ENCODE measurements around the gene SLC39A2.
A peak's percentile ranks its signal among the peaks of the same experiment; 100 is the strongest.

Gene SLC39A2

GRCh38 chr14:21042918-21043317 lies 43.8 kb downstream of the SLC39A2 start:
- Histone ChIP-seq H3K4me3 (ENCODE audit: control insufficient read depth in 1 of 7, extremely low read depth in 1 of 7, insufficient read depth in 4 of 7, low read depth in 2 of 7, low read length in 6 of 7) (no peak overlapping the region), H3K27me3 (replicated peaks in 2 of 5; ENCODE audit: control insufficient read depth in 4 of 5, insufficient read depth in 5 of 5, low read length in 4 of 5) (no peaks in the 10 kb centered on the region), H3K27ac (ENCODE audit: insufficient read depth in 1 of 2, low read depth in 1 of 2, low read length in 2 of 2, poor library complexity in 1 of 2, severe bottlenecking in 2 of 2) (no peak overlapping the region), H3K4me1 (ENCODE audit: control extremely low read depth in 1 of 4, control insufficient read depth in 4 of 4, insufficient read depth in 4 of 4, low read length in 3 of 4) (peaks cover 9 to 32% (median 25%) of the 10 kb centered on the region in 4 experiments), H3K36me3 (ENCODE audit: control insufficient read depth in 4 of 4, insufficient read depth in 4 of 4, low read length in 3 of 4) (no peaks in the 10 kb centered on the region), H3K9me3 (ENCODE audit: control extremely low read depth in 1 of 5, control insufficient read depth in 4 of 5, insufficient read depth in 2 of 5, low read depth in 1 of 5, low read length in 4 of 5) (no peaks in the 10 kb centered on the region)
- POLR2A ChIA-PET, result no interaction called here
- CTCF ChIA-PET, result interaction anchor here (1.3 to 7.2 kb wide), 7 partner anchors 11 to 47 kb away, joined by 3 to 345 read pairs (median 10); partner anchors contain the start of genes SLC39A2 and TPPP2
- DNase-seq, result peak in 2 of 3 donors; percentile 17 to 31
- 27% methylated on average over 7 of the region's 8 CpGs for WGBS (ENCODE audit: insufficient coverage)

- WGBS (ENCODE audit: insufficient coverage), result no CpG with 5 or more reads among the region's 2 CpGs
- POLR2A ChIA-PET, result interaction anchor here (1.1 to 1.5 kb wide), 2 partner anchors 15 to 17 kb away, joined by 3 to 5 read pairs; no protein-coding TSS in a partner anchor
- H3K4me3 ChIP-seq (ENCODE audit: control insufficient read depth in 1 of 7, extremely low read depth in 1 of 7, insufficient read depth in 4 of 7, low read depth in 2 of 7, low read length in 6 of 7), result no peak overlapping the region
- CTCF ChIA-PET, result interaction anchor here (0.9 to 7.2 kb wide), 12 partner anchors 10 to 56 kb away, joined by 3 to 345 read pairs (median 4); partner anchors contain the start of genes SLC39A2 and TPPP2
- no peaks in the 10 kb centered on the region for H3K27me3 ChIP-seq (replicated peaks in 2 of 5; ENCODE audit: control insufficient read depth in 4 of 5, insufficient read depth in 5 of 5, low read length in 4 of 5)
- no peaks in the 10 kb centered on the region for H3K36me3 ChIP-seq (ENCODE audit: control insufficient read depth in 4 of 4, insufficient read depth in 4 of 4, low read length in 3 of 4)
- H3K27ac ChIP-seq (ENCODE audit: insufficient read depth in 1 of 2, low read depth in 1 of 2, low read length in 2 of 2, poor library complexity in 1 of 2, severe bottlenecking in 2 of 2), result peak overlapping the region in 1 of 2 experiments; percentile 35
- no peak for DNase-seq
- no peaks in the 10 kb centered on the region for H3K9me3 ChIP-seq (ENCODE audit: control extremely low read depth in 1 of 5, control insufficient read depth in 4 of 5, insufficient read depth in 2 of 5, low read depth in 1 of 5, low read length in 4 of 5)
- peaks cover 9 to 32% (median 25%) of the 10 kb centered on the region in 4 experiments for H3K4me1 ChIP-seq (ENCODE audit: control extremely low read depth in 1 of 4, control insufficient read depth in 4 of 4, insufficient read depth in 4 of 4, low read length in 3 of 4)
Measured at GRCh38 chr14:21043387-21043973, 44.4 kb downstream of the SLC39A2 start.

- Histone ChIP-seq H3K4me3 (ENCODE audit: control insufficient read depth in 1 of 7, extremely low read depth in 1 of 7, insufficient read depth in 4 of 7, low read depth in 2 of 7, low read length in 6 of 7) (peak overlapping the region in 3 of 7 experiments; percentile 2 to 39 (median 12)), H3K9me3 (ENCODE audit: control extremely low read depth in 1 of 5, control insufficient read depth in 4 of 5, insufficient read depth in 2 of 5, low read depth in 1 of 5, low read length in 4 of 5) (no peaks in the 10 kb centered on the region), H3K27ac (ENCODE audit: insufficient read depth in 1 of 2, low read depth in 1 of 2, low read length in 2 of 2, poor library complexity in 1 of 2, severe bottlenecking in 2 of 2) (peak overlapping the region in 1 of 2 experiments; percentile 35), H3K36me3 (ENCODE audit: control insufficient read depth in 4 of 4, insufficient read depth in 4 of 4, low read length in 3 of 4) (no peaks in the 10 kb centered on the region), H3K27me3 (replicated peaks in 2 of 5; ENCODE audit: control insufficient read depth in 4 of 5, insufficient read depth in 5 of 5, low read length in 4 of 5) (no peaks in the 10 kb centered on the region), H3K4me1 (ENCODE audit: control extremely low read depth in 1 of 4, control insufficient read depth in 4 of 4, insufficient read depth in 4 of 4, low read length in 3 of 4) (peaks cover 9 to 32% (median 25%) of the 10 kb centered on the region in 4 experiments)
- ChIA-PET CTCF (interaction anchor here (0.9 to 7.2 kb wide), 11 partner anchors 9 to 55 kb away, joined by 3 to 345 read pairs (median 4); partner anchors contain the start of gene TPPP2), POLR2A (interaction anchor here (1.1 to 1.5 kb wide), 2 partner anchors 16 to 17 kb away, joined by 3 to 5 read pairs; no protein-coding TSS in a partner anchor)
- WGBS (ENCODE audit: insufficient coverage), result 17% methylated on average over 5 of the region's 6 CpGs
- DNase-seq, result peak; percentile 68 to 88 (median 87)
Measured at GRCh38 chr14:21043974-21044618, 45.0 kb downstream of the SLC39A2 start.

- Histone ChIP-seq H3K9me3 (ENCODE audit: control extremely low read depth in 1 of 5, control insufficient read depth in 4 of 5, insufficient read depth in 2 of 5, low read depth in 1 of 5, low read length in 4 of 5) (no peaks in the 10 kb centered on the region), H3K27me3 (replicated peaks in 2 of 5; ENCODE audit: control insufficient read depth in 4 of 5, insufficient read depth in 5 of 5, low read length in 4 of 5) (no peaks in the 10 kb centered on the region), H3K36me3 (ENCODE audit: control insufficient read depth in 4 of 4, insufficient read depth in 4 of 4, low read length in 3 of 4) (no peaks in the 10 kb centered on the region), H3K4me3 (ENCODE audit: control insufficient read depth in 1 of 7, extremely low read depth in 1 of 7, insufficient read depth in 4 of 7, low read depth in 2 of 7, low read length in 6 of 7) (no peak overlapping the region), H3K4me1 (ENCODE audit: control extremely low read depth in 1 of 4, control insufficient read depth in 4 of 4, insufficient read depth in 4 of 4, low read length in 3 of 4) (peaks cover 9 to 31% (median 27%) of the 10 kb centered on the region in 4 experiments), H3K27ac (ENCODE audit: insufficient read depth in 1 of 2, low read depth in 1 of 2, low read length in 2 of 2, poor library complexity in 1 of 2, severe bottlenecking in 2 of 2) (no peak overlapping the region)
- DNase-seq, result no peak
- WGBS (ENCODE audit: insufficient coverage), result no CpG with 5 or more reads among the region's 2 CpGs
- ChIA-PET POLR2A (no interaction called here), CTCF (interaction anchor here (0.7 to 6.7 kb wide), 15 partner anchors 8 to 516 kb away, joined by 3 to 42 read pairs (median 10); partner anchors contain the start of genes ARHGEF40 and RNASE8)
Measured at GRCh38 chr14:21047378-21047781, 48.3 kb downstream of the SLC39A2 start.

GRCh38 chr14:21048638-21049037 lies 49.5 kb downstream of the SLC39A2 start:
- no peak overlapping the region for H3K4me3 ChIP-seq (ENCODE audit: control insufficient read depth in 1 of 7, extremely low read depth in 1 of 7, insufficient read depth in 4 of 7, low read depth in 2 of 7, low read length in 6 of 7)
- no peaks in the 10 kb centered on the region for H3K9me3 ChIP-seq (ENCODE audit: control extremely low read depth in 1 of 5, control insufficient read depth in 4 of 5, insufficient read depth in 2 of 5, low read depth in 1 of 5, low read length in 4 of 5)
- no peak overlapping the region for H3K27ac ChIP-seq (ENCODE audit: insufficient read depth in 1 of 2, low read depth in 1 of 2, low read length in 2 of 2, poor library complexity in 1 of 2, severe bottlenecking in 2 of 2)
- no peaks in the 10 kb centered on the region for H3K27me3 ChIP-seq (replicated peaks in 2 of 5; ENCODE audit: control insufficient read depth in 4 of 5, insufficient read depth in 5 of 5, low read length in 4 of 5)
- POLR2A ChIA-PET, result no interaction called here
- CTCF ChIA-PET, result interaction anchor here (0.9 to 6.7 kb wide), 11 partner anchors 9 to 77 kb away, joined by 3 to 42 read pairs (median 11); partner anchors contain the start of gene RNASE8
- H3K4me1 ChIP-seq (ENCODE audit: control extremely low read depth in 1 of 4, control insufficient read depth in 4 of 4, insufficient read depth in 4 of 4, low read length in 3 of 4), result peaks cover 9 to 19% (median 17%) of the 10 kb centered on the region in 4 experiments
- no peaks in the 10 kb centered on the region for H3K36me3 ChIP-seq (ENCODE audit: control insufficient read depth in 4 of 4, insufficient read depth in 4 of 4, low read length in 3 of 4)
- DNase-seq, result no peak
- 100% methylated on average over 2 of the region's 2 CpGs for WGBS (ENCODE audit: insufficient coverage)

GRCh38 chr14:21049271-21049673 lies 50.2 kb downstream of the SLC39A2 start:
- Histone ChIP-seq H3K27ac (ENCODE audit: insufficient read depth in 1 of 2, low read depth in 1 of 2, low read length in 2 of 2, poor library complexity in 1 of 2, severe bottlenecking in 2 of 2) (no peak overlapping the region), H3K9me3 (ENCODE audit: control extremely low read depth in 1 of 5, control insufficient read depth in 4 of 5, insufficient read depth in 2 of 5, low read depth in 1 of 5, low read length in 4 of 5) (no peaks in the 10 kb centered on the region), H3K4me1 (ENCODE audit: control extremely low read depth in 1 of 4, control insufficient read depth in 4 of 4, insufficient read depth in 4 of 4, low read length in 3 of 4) (peaks cover 5 to 13% (median 11%) of the 10 kb centered on the region in 4 experiments), H3K27me3 (replicated peaks in 2 of 5; ENCODE audit: control insufficient read depth in 4 of 5, insufficient read depth in 5 of 5, low read length in 4 of 5) (no peaks in the 10 kb centered on the region), H3K36me3 (ENCODE audit: control insufficient read depth in 4 of 4, insufficient read depth in 4 of 4, low read length in 3 of 4) (no peaks in the 10 kb centered on the region), H3K4me3 (ENCODE audit: control insufficient read depth in 1 of 7, extremely low read depth in 1 of 7, insufficient read depth in 4 of 7, low read depth in 2 of 7, low read length in 6 of 7) (no peak overlapping the region)
- CTCF ChIA-PET, result interaction anchor here (1.5 to 6.7 kb wide), 5 partner anchors 10 to 35 kb away, joined by 3 to 42 read pairs (median 12); no protein-coding TSS in a partner anchor
- no peak for DNase-seq
- 94% methylated on average over 2 of the region's 3 CpGs for WGBS (ENCODE audit: insufficient coverage)
- POLR2A ChIA-PET, result no interaction called here
